22Rv1 (cell line): Measurements from ENCODE around the gene TNFRSF1A.

Experiments used
- H3K27ac ChIP-seq: fragments of 450-650 bp; 2 replicates; pipeline ENCODE4 v1.5.1; 2017
- CTCF ChIP-seq: fragments of 450-650 bp; IDR thresholded peaks from 2 replicates; pipeline ENCODE4 v1.5.1; 2017; ENCODE audit warnings: mild to moderate bottlenecking
- ZFX ChIP-seq: fragments of 450-650 bp; IDR thresholded peaks from 2 replicates; pipeline ENCODE4 v1.6.1; 2017; ENCODE audit warnings: antibody characterized with exemption, borderline replicate concordance

Gene TNFRSF1A

DNA sequence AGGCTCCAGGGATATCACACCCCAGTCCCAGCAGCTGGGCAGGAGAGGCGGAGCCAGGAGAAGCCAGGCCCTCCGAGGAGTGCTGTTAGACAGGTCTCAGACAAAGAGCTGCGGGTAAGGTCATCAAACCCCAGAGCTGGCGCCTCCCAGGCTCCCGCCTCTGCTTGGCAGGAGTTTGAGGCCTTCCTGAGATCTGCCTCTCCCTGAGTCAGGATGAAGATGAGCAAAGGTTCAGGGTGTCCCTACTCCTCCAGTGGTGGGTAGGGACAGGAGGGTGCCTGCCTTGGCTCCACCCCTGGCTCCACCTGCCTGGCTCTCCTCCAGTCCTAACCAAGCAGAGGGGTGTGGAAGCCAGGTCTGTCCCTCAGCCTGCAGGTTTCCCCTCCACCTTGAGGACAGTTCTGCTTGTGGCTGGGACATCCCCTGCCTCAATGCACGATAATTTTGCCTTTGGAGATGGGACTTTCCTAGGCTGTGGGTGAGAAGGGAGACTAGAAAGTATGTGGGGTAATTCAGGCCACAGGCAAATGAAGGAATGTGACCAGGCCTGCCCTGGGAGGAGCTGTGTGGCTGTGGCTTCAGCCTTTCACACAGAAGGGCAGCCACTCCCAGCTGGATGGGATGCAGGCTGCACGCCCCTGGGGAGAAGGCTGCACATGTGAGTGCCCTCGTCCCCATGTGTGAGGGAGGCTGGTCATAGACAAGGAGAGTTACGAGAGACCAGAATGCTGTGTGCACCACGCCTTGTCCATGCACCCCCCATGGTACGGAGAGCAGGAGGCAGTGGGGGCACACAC lies 29.1 kb downstream of the TNFRSF1A start:
- TF ChIP-seq ZFX (no peak), CTCF (no peak)
- peak overlapping the region; percentile 67 for H3K27ac ChIP-seq

DNA sequence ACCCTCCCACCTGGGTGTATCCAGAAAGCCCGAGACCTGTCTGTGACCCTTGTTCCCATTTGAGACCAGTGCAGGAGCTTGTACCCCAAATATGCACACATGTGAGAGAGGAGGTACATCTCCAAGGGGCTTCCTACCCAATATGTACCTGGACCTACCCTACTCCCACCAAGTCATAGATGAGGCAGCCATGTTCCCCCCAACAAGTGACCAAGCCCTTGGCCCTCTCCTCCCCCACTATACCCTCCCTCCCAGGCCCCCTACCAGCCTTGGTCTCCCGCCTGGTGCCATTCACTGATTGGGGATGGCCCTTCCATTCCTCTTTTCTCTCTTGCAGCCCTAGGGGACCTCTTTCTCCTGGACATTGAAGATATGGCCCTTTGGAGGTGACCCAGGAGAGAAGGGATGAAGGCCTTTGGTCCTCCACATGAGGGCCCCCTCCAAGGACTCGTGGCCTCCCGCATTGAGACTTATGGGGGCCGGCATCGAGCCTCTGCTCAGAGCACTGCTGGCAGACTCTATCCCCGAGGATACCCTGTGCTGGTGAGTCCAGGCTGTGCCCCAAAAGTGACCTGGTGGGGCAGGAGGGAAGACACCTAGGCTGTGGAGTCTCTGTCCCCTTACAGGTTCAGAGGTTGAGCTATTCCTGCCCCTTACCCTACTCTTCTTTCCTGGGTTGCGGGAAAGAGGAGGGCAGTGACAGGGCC lies 29.9 kb downstream of the TNFRSF1A start:
- peak overlapping the region; percentile 67 for H3K27ac ChIP-seq
- no peak for TF ChIP-seq ZFX
- no peak for TF ChIP-seq CTCF

DNA sequence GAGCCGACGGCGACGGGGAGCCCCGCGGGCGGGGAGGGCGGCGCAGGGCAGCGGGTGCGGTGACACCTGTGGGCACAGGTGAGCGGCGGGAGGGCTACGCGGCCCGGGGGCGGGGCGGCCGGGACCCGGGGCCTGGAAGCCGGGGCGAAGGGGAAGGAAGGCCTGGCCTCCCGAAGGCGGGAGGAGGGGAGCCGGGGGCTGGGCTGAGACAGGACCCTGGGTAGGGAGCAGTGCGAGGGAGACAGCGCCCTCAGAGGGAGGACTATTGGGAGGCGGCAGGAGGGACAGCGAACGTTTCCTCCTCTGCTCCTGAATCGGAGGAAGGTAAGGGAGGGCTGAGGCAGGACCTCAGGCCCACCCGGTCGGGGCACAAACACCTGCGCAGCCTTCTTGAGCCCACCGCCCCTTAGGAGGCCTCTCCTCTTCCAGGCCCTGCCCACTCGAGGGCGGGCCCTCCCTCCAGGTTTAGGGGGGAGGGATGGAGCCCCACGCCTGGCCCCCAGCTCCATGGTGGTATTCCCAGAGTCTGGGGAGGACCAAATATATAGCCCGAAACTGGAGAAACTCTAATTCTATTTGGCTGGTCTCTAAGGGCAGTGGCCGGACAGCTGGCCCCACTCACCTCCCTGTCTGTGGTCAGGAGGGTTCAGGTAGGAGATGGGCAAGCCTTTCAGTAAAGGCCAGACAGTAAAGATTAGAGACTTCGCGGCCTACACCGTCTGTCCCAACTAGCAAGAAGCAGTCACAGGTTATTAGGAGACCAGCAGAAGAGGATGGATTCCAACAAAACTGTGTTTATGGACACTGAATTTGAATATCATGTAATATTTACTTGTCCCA lies 30.9 kb downstream of the TNFRSF1A start:
- H3K27ac ChIP-seq = peak overlapping the region; percentile 67
- TF ChIP-seq ZFX (no peak), CTCF (no peak; the same call in 1 of the 2 replicates)

GRCh38 chr12:6307529-6307928 lies 34.3 kb downstream of the TNFRSF1A start:
- no peak overlapping the region for H3K27ac ChIP-seq

DNA sequence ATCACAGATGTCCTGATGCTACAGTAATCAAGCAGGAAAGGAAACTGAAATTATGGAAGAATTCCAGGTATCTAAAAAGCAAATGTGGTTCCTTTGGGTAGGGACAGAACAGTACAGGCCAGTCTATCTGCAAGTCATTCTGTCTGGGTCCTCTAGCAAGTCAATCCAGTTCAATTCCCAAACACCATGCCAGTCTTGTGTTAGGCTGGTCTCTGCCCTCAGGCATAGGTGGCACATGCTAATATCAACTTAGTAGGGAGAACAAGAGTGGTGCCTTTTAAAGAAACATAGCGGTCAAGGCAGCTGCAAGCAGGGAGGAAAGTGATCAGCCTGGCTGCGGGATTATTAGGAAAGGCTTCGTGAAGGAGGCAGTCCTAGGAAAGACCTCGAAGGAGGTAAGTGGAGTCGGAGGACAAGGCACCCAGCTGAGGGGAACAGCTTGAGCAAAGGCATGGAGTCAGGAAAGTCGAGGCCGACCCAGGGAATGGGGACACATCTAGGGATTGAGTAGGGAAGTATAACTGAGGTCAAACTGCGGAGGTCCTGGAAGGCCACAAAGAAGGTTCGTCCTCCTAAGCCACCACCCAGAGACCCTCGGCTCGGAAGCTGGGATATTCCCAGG lies 35.2 kb downstream of the TNFRSF1A start:
- H3K27ac ChIP-seq = peak overlapping the region; percentile 7; the same call in 1 of the 2 replicates
- TF ChIP-seq CTCF (no peak), ZFX (no peak)

More at GRCh38 chr12:6307529-6307928, 34.3 kb downstream of the TNFRSF1A start:
- TF ChIP-seq ZFX (no peak), CTCF (no peak)

- TF ChIP-seq ZFX (no peak), CTCF (no peak)
- peak overlapping the region; percentile 7; the same call in 1 of the 2 replicates for H3K27ac ChIP-seq
These were observed 35.7 kb downstream of the TNFRSF1A start for GRCh38 chr12:6306151-6306550.
